ENCODE results near the gene PIK3C3.

PIK3C3 gene

DNA sequence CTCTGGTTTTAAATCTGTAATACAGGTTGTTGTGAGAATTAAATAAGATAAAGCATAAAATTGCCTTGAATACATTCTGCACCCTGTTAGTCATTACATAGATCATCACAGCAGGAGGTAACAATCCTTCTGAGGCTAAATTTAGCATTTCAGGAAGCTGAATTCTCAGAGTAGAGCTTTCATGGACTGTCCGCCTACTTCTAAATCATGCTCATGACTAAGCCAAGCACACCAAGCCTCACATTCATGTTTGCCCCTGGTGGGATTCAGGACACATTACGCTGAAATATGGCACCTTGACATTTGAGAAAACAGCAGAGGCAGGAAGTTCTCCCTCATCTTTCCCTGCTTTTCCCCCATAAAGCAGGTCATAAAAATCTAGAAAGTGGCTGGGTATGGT is 16.6 kb upstream of the PIK3C3 start:
- no peak for DNase-seq (ENCODE audit: extremely low spot score)
- CTCF ChIA-PET = interaction anchor here (1.5 kb wide), 1 partner anchor 22 kb away, joined by 3 read pairs; no protein-coding TSS in a partner anchor
- POLR2A ChIA-PET = no interaction called here
- TF ChIP-seq, protein P1, sequence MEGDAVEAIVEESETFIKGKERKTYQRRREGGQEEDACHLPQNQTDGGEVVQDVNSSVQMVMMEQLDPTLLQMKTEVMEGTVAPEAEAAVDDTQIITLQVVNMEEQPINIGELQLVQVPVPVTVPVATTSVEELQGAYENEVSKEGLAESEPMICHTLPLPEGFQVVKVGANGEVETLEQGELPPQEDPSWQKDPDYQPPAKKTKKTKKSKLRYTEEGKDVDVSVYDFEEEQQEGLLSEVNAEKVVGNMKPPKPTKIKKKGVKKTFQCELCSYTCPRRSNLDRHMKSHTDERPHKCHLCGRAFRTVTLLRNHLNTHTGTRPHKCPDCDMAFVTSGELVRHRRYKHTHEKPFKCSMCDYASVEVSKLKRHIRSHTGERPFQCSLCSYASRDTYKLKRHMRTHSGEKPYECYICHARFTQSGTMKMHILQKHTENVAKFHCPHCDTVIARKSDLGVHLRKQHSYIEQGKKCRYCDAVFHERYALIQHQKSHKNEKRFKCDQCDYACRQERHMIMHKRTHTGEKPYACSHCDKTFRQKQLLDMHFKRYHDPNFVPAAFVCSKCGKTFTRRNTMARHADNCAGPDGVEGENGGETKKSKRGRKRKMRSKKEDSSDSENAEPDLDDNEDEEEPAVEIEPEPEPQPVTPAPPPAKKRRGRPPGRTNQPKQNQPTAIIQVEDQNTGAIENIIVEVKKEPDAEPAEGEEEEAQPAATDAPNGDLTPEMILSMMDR (IDR thresholded peaks at IDR 0.05; ENCODE audit: control extremely low read depth, extremely low read depth, low read depth, missing control alignments) = no peak

DNA sequence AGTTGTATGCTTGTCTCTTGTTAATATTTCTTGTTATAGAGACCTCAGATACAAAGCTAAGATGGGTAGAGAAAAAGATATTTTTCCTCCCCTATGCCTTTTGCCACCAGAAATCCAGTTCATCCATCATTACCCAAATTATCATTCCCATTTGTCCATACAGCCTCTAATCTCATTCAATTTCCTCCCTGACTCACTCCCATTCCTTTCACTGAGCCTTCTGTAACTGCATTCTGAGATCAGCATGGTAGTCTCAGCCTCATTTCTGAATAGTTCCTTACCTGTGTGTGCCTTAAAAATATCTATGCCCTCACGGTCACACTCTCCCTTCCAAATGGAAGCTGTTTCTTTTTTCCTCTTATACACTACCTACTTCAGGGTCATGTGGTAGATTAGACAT is 15.7 kb upstream of the PIK3C3 start:
- ChIA-PET CTCF (interaction anchor here (1.2 to 1.5 kb wide), 2 partner anchors 8 to 23 kb away, joined by 3 read pairs; no protein-coding TSS in a partner anchor), POLR2A (no interaction called here)
- no peak for DNase-seq (ENCODE audit: extremely low spot score)
- TF ChIP-seq, protein P1 (IDR thresholded peaks at IDR 0.05; ENCODE audit: control extremely low read depth, extremely low read depth, low read depth, missing control alignments) = no peak

DNA sequence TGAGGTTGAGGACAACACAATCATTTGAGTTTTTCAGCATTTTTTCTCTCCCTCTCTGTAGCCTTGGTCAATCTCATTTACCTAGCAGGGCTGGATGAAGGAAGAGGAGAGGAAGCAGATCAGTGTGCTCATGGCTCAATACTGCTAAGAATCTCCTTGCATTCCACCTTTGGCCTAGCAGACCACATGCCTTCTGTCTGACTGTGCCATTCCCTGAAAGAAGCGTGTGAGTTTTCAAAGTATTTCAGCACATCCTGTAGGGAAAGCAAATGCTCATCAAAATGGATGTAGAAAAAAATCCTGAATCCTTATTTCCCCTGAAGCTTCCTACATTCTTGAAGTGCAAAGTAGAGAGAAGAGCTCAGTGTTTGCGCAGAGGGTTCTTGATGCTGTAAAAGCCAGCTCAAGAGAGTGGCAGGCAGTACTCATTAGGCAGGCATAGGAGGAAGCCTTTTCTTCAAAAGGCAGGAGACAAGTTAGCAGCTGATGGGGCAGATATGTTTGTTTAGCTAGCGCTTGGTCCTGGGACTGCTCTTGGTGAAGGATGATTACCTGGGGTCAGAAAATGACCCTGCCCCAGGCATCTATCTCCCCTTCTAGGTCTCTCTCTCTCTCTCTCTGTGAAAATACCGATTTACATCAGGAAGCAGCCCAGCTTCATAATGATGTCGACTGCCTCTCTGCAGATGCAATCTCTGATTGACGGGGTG is 14.4 kb upstream of the PIK3C3 start:
- POLR2A ChIA-PET = no interaction called here
- CTCF ChIA-PET = no interaction called here
- DNase-seq (ENCODE audit: extremely low spot score) = no peak

DNA sequence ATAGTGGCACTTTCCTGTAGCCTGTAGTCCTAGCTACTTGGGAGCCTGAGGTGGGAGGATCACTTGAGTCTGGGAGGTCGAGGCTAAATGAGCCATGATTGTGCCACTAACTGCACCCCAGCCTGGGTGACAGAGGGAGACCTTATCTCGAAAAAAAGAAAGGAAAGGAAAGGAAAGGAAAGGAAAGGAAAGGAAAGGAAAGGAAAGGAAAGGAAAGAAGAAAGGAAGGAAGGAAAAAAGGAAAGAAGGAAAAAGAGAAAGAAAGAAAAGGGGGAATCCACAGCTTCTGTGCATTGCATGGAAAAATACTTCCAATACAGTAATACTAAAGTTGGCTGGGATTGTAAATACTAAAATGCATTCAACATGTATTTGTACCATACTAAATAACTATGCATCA is 12.8 kb upstream of the PIK3C3 start:
- TF ChIP-seq, protein P1 (IDR thresholded peaks at IDR 0.05; ENCODE audit: control extremely low read depth, extremely low read depth, low read depth, missing control alignments) = no peak
- DNase-seq (ENCODE audit: extremely low spot score) = no peak
- ChIA-PET CTCF (interaction anchor here (1.3 kb wide), 1 partner anchor 11 kb away, joined by 3 read pairs; no protein-coding TSS in a partner anchor), POLR2A (no interaction called here)

More for the DNA sequence above, 14.4 kb upstream of the PIK3C3 start:
- TF ChIP-seq, protein P1 (IDR thresholded peaks at IDR 0.05; ENCODE audit: control extremely low read depth, extremely low read depth, low read depth, missing control alignments) = no peak

DNA sequence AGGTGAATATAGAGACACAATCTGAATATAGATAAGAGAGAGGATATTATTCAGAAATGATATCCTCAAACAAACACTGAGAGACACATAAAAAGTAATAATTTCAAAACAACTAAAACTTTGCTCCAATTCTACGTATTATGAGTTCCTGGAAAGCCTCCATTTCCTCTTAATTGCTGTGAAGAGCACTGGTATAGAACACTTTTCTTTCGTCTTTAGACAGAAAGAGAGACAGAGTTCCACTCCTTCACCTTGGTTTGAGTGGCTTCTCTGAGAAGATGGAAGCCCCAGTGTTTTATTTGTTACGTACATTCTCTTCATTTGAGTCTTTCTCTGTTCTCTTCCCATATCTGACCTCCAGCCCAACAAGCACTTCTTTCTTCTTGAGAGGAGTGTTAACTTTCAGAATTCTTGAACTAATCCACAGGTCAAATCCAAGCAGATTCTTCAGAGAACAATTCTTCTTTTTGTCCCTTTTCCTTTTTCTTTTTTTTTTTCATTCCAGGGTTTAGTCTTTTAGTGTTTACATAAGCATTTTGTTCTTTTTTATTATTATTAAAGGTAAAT is 6.4 kb upstream of the PIK3C3 start:
- TF ChIP-seq, protein P1 (IDR thresholded peaks at IDR 0.05; ENCODE audit: control extremely low read depth, extremely low read depth, low read depth, missing control alignments) = no peak
- POLR2A ChIA-PET = no interaction called here
- CTCF ChIA-PET = no interaction called here
- no peak for DNase-seq (ENCODE audit: extremely low spot score)

DNA sequence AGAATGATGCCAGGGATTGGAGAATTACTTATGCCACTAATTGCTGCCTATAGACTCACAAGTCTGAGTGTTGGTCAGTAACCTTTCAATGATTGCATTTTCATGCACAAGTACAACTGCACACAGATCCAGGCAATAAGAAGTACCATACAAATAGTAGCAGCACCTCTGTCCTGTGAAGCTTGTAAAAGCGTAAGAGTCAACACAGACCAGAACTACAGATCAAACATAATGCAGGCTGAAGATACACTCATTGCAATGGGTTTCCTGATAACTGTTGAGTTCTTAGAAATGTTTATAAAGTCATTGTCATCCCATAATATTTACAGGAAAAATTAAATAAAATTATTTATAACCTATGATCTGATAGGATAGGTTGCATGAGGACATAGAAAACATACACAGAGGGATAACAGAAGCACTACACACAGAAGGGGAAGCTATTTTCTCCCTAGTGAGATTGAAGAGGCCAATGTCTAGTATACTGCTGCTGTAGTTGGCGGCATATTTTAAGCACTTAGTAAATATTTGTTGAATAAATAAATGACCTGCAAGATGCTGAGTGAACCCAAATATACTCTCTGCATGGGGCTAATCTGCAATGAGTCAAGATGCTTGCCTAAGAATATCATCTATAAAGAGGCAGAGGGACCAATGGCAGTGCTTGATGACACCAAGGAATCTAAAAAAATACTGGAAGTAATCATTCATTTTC is 5.7 kb upstream of the PIK3C3 start:
- ChIA-PET POLR2A (no interaction called here), CTCF (no interaction called here)
- DNase-seq (ENCODE audit: extremely low spot score) = no peak

More for the DNA sequence above, 5.7 kb upstream of the PIK3C3 start:
- TF ChIP-seq, protein P1 (IDR thresholded peaks at IDR 0.05; ENCODE audit: control extremely low read depth, extremely low read depth, low read depth, missing control alignments) = no peak
